DND-41 (cell line): Measurements from ENCODE around the gene NR2F1.

ENCODE experiments used
- CTCF ChIP-seq: IDR thresholded peaks from 2 replicates; pipeline ENCODE4 v1.5.1; 2012; ENCODE audit warnings: borderline replicate concordance, low read length, moderate library complexity, mild to moderate bottlenecking; ENCODE audit not compliant: poor library complexity, severe bottlenecking; ENCODE audit errors: extremely low read depth
- EZH2 ChIP-seq: IDR thresholded peaks from 3 replicates; pipeline ENCODE4 v1.6.1; 2012; ENCODE audit warnings: borderline replicate concordance, low read depth, mild to moderate bottlenecking, moderate library complexity, low read length, inconsistent platforms; ENCODE audit not compliant: severe bottlenecking

DNA sequence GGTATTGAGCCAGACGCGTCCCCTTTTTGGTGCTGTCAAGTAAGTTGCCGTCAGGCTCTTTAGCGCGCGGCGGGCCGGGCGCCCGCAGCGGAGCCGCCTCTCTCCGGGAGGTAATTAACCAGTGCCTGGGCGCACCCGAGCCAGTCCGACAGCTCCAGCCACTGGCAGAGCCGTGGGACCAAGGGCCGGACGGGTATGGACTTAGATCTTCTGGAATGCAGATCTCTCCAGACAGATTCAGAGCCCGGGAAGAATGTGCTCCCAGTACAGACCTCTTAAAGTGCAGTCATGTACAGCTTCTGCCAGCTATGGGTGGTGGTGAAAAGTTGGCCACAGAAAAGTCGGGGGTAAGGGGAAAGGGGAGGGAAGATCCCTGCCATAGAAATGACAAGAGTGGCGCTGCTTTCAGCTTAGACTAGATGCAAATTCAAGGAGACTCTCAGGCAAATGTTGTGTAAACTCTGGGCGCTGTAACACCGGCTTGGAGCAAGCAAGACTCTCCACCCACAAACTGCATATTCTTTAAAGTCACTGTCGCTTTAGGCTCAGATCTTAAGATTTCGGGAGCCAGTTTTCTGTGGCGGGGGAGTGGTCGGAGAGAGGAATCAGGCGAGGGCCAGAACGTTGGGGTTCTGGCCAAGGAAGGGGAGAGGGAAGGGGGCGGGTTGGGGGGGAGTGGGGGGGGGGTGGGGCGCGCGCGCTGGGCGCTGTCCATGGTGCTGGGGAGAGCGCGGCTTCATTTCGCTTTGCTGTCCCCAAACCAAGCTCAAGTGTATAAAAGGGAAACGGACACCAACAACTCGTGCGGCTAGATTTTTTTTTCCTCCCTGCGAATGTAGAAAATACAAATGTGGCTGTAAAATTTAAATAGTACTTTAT, 29.2 kb downstream of the NR2F1 start:
- TF ChIP-seq CTCF: no peak
- no peak for TF ChIP-seq EZH2
